HCT116 (cell line): ENCODE measurements around the gene MBTPS1.

ENCODE experiments used
- CBX3 ChIP-seq: IDR thresholded peaks from 2 replicates; pipeline ENCODE4 v1.6.1; 2012; ENCODE audit warnings: low read depth
- EGR1 ChIP-seq: IDR thresholded peaks from 2 replicates; pipeline ENCODE4 v1.6.1; 2012; ENCODE audit warnings: low read depth
- FOSL1 ChIP-seq: IDR thresholded peaks from 2 replicates; pipeline ENCODE4 v1.6.1; 2012; ENCODE audit warnings: low read depth
- POLR2A ChIP-seq: IDR thresholded peaks from 2 replicates; pipeline ENCODE4 v1.7.0; 2011; ENCODE audit warnings: borderline replicate concordance; ENCODE audit not compliant: insufficient read depth, insufficient read length; ENCODE audit errors: extremely low read depth
- POLR2AphosphoS5 ChIP-seq: IDR thresholded peaks from 2 replicates; pipeline ENCODE4 v1.6.1; 2011; ENCODE audit warnings: mild to moderate bottlenecking, low read depth, low read length, moderate library complexity
- SP1 ChIP-seq: IDR thresholded peaks from 2 replicates; pipeline ENCODE4 v1.6.1; 2012; ENCODE audit warnings: low read depth
- TCF7L2 ChIP-seq: IDR thresholded peaks from 2 replicates; pipeline ENCODE4 v1.7.0; 2011; ENCODE audit warnings: borderline replicate concordance, inconsistent platforms; ENCODE audit not compliant: insufficient read depth, insufficient read length; ENCODE audit errors: extremely low read depth
- YY1 ChIP-seq: IDR thresholded peaks from 2 replicates; pipeline ENCODE4 v1.6.1; 2011; ENCODE audit warnings: low read length, low read depth, moderate library complexity, mild to moderate bottlenecking; ENCODE audit not compliant: insufficient replicate concordance; ENCODE audit errors: extremely low read depth
- ZNF274 ChIP-seq: fragments of 200-500 bp; sonication (Bioruptor generic); IDR thresholded peaks from 2 replicates; pipeline ENCODE4 v1.6.1; 2014; ENCODE audit warnings: mild to moderate bottlenecking, low read depth, low read length, inconsistent platforms
- TF ChIP-seq, protein P1 (sequence below), 3 experiments: fragments of 200-600 bp in 1 of 3; sonication (generic) in 1 of 3; IDR thresholded peaks in 2 of 3; conservative IDR thresholded peaks in 1 of 3; 2 replicates each; pipeline ENCODE4 v1.5.1; 2012 to 2017; ENCODE audit warnings: low read depth in 2 of 3, low read length in 2 of 3, antibody characterized with exemption in 1 of 3, borderline replicate concordance in 1 of 3, control low read depth in 1 of 3, mild to moderate bottlenecking in 1 of 3, mixed read lengths in 1 of 3, mixed run types in 1 of 3, moderate library complexity in 1 of 3; ENCODE audit not compliant: insufficient read depth in 1 of 3
- TF ChIP-seq, protein P2 (sequence below): IDR thresholded peaks from 2 replicates; pipeline ENCODE4 v1.6.1; 2012

DNA sequence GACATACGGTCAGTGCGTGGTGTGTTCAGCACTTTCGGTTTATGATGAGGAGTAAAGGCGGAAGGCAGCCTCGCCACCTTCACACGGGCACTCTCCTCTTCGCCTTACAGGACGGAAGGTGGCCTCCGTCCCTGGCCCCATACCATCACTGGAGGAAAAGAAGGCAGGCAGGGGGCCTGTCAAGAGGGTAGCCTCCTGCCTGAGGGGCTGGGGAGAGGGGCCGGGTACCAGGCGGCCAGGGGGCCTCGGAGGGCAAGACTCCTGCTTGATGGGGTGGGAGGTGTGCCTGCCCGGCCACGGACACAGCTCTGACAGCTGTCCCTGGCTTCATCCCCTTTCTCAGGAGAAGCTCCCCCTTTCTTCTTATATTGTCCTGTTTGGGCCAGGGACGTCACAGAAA, 58.5 kb downstream of the MBTPS1 start:
- TF ChIP-seq POLR2AphosphoS5 = no peak
- TF ChIP-seq ZNF274 = no peak
- TF ChIP-seq, protein P1, sequence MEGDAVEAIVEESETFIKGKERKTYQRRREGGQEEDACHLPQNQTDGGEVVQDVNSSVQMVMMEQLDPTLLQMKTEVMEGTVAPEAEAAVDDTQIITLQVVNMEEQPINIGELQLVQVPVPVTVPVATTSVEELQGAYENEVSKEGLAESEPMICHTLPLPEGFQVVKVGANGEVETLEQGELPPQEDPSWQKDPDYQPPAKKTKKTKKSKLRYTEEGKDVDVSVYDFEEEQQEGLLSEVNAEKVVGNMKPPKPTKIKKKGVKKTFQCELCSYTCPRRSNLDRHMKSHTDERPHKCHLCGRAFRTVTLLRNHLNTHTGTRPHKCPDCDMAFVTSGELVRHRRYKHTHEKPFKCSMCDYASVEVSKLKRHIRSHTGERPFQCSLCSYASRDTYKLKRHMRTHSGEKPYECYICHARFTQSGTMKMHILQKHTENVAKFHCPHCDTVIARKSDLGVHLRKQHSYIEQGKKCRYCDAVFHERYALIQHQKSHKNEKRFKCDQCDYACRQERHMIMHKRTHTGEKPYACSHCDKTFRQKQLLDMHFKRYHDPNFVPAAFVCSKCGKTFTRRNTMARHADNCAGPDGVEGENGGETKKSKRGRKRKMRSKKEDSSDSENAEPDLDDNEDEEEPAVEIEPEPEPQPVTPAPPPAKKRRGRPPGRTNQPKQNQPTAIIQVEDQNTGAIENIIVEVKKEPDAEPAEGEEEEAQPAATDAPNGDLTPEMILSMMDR (IDR thresholded peaks at IDR 0.05 in 2 of 3, conservative IDR thresholded peaks at IDR 0.05 in 1 of 3; ENCODE audit: borderline replicate concordance in 1 of 3, insufficient read depth in 1 of 3, low read depth in 2 of 3, low read length in 2 of 3) = no peak
- TF ChIP-seq EGR1 = no peak
- no peak for TF ChIP-seq TCF7L2
- no peak for TF ChIP-seq FOSL1
- TF ChIP-seq YY1 = no peak
- TF ChIP-seq CBX3 = no peak
- TF ChIP-seq POLR2A = no peak
- no peak for TF ChIP-seq SP1
- TF ChIP-seq, protein P2, sequence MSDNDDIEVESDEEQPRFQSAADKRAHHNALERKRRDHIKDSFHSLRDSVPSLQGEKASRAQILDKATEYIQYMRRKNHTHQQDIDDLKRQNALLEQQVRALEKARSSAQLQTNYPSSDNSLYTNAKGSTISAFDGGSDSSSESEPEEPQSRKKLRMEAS = no peak
